Upper lobe of left lung (tissue), 6 donors: ENCODE measurements around the gene SPOPL. TPM values are rescaled to one million over a fixed set of nuclear protein-coding genes. Genes with fewer than 3 reads are reported as not detected.

Source experiments
- ATAC-seq, 2 donors: fragments of 200-7000 bp; cut with Tn5 transposase; one replicate each; pipeline ENCODE4 v1.9.1; 2022; ENCODE audit warnings: mild to moderate bottlenecking in 2 of 2, moderate library complexity in 2 of 2; ENCODE audit not compliant: low FRiP score in 2 of 2
- DNase-seq, 2 donors: peaks; one replicate each; pipeline ENCODE4 v3.0.0-alpha.2; 2019 to 2020
- H3K27ac ChIP-seq, 4 donors: fragments of 200-600 bp; sonication (generic); one replicate each; pipeline ENCODE4 v1.5.1; 2016 to 2019
- H3K27me3 ChIP-seq, 4 donors: fragments of 200-600 bp; sonication (generic); one replicate each; pipeline ENCODE4 v1.5.1; 2017 to 2019
- H3K36me3 ChIP-seq, 4 donors: fragments of 200-600 bp; sonication (generic); one replicate each; pipeline ENCODE4 v1.5.1; 2016 to 2019
- H3K4me1 ChIP-seq, 4 donors: fragments of 200-600 bp; sonication (generic); one replicate each; pipeline ENCODE4 v1.5.1; 2018 to 2019
- H3K4me3 ChIP-seq, 4 donors: fragments of 200-600 bp; sonication (generic); one replicate each; pipeline ENCODE4 v1.5.1; 2017 to 2019; ENCODE audit warnings: mild to moderate bottlenecking in 2 of 4, moderate library complexity in 1 of 4
- H3K9me3 ChIP-seq, 4 donors: fragments of 200-600 bp; sonication (generic); one replicate each; pipeline ENCODE4 v1.5.1; 2018 to 2019
- EP300 ChIP-seq, 4 donors: sonication (generic); formaldehyde crosslinking; IDR thresholded peaks; one replicate each; pipeline ENCODE4 v1.5.1; 2017; ENCODE audit warnings: antibody characterized with exemption in 4 of 4, control low read depth in 2 of 4
- POLR2A ChIP-seq, 4 donors: fragments of 450-650 bp; IDR thresholded peaks; one replicate each; pipeline ENCODE4 v1.5.1; 2016 to 2017; ENCODE audit warnings: antibody characterized with exemption in 4 of 4, mild to moderate bottlenecking in 2 of 4
- POLR2AphosphoS5 ChIP-seq, 2 donors: sonication (generic); formaldehyde crosslinking; IDR thresholded peaks; one replicate each; pipeline ENCODE4 v1.5.1; 2017; ENCODE audit warnings: antibody characterized with exemption in 2 of 2
- WGBS, 2 donors: methylation state at CpG; one replicate each; pipeline ENCODE4 v1.1.5; 2017 to 2018; 5-methylcytosine and 5-hydroxymethylcytosine counted together
- total RNA-seq, 6 donors: library from RNA; depleted of rRNA in 4 of 6; stranded (reverse); fragments of >200 nt in 4 of 6; gene quantifications; one replicate each; pipeline versions ENCODE4 v1.1.0 to v1.2.1, GENCODE V29; 2016 to 2021
- TF ChIP-seq, protein P1 (sequence below), 6 experiments: fragments of 450-650 bp in 4 of 6; fragments of 200-600 bp in 2 of 6; sonication (generic) in 2 of 6; IDR thresholded peaks; one replicate each; pipeline ENCODE4 v1.5.1; 2016 to 2019; ENCODE audit warnings: antibody characterized with exemption in 6 of 6
- donor health status: DM: no; HTN: no; CAD: no; lungs with moderate emphysema.
- donor health status: DM: no; HTN: yes; CAD: no; lungs with severe emphysema.

Gene SPOPL
- total RNA-seq, 6 donors from 2014 or later: 4.2 to 40.0 (median 24.2) TPM

DNA sequence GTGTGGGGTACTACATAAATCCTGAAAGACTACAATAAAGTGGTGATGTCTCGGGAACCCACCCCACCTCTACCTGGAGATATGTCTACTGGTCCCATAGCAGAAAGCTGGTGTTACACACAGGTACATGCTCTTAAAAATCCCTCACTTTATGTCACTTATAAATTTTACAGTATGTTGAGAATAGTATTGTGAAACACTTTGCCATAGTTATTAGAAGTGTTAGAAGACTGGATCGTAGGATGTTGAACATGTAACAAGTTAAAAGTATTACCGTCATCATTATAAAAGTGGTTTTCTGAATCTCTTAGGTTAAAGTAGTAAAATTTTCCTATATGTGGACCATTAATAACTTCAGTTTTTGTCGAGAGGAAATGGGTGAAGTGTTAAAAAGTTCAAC, 48.6 kb downstream of the SPOPL start:
- H3K27ac ChIP-seq: no peak overlapping the region
- H3K4me1 ChIP-seq: peaks cover 0 to 3% (median 0%) of the 10 kb centered on the region in 4 donors
- TF ChIP-seq, protein P1, sequence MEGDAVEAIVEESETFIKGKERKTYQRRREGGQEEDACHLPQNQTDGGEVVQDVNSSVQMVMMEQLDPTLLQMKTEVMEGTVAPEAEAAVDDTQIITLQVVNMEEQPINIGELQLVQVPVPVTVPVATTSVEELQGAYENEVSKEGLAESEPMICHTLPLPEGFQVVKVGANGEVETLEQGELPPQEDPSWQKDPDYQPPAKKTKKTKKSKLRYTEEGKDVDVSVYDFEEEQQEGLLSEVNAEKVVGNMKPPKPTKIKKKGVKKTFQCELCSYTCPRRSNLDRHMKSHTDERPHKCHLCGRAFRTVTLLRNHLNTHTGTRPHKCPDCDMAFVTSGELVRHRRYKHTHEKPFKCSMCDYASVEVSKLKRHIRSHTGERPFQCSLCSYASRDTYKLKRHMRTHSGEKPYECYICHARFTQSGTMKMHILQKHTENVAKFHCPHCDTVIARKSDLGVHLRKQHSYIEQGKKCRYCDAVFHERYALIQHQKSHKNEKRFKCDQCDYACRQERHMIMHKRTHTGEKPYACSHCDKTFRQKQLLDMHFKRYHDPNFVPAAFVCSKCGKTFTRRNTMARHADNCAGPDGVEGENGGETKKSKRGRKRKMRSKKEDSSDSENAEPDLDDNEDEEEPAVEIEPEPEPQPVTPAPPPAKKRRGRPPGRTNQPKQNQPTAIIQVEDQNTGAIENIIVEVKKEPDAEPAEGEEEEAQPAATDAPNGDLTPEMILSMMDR (IDR thresholded peaks at IDR 0.05): no peak
- no peaks in the 10 kb centered on the region for H3K27me3 ChIP-seq
- no peaks in the 10 kb centered on the region for H3K9me3 ChIP-seq
- peaks cover 0 to 30% (median 1%) of the 10 kb centered on the region in 4 donors for H3K36me3 ChIP-seq
- no peak overlapping the region for H3K4me3 ChIP-seq
- no peak for DNase-seq
- ATAC-seq: no peak
- WGBS, 2 donors: 91 to 93% methylated on average over 4 of the region's 4 CpGs

DNA sequence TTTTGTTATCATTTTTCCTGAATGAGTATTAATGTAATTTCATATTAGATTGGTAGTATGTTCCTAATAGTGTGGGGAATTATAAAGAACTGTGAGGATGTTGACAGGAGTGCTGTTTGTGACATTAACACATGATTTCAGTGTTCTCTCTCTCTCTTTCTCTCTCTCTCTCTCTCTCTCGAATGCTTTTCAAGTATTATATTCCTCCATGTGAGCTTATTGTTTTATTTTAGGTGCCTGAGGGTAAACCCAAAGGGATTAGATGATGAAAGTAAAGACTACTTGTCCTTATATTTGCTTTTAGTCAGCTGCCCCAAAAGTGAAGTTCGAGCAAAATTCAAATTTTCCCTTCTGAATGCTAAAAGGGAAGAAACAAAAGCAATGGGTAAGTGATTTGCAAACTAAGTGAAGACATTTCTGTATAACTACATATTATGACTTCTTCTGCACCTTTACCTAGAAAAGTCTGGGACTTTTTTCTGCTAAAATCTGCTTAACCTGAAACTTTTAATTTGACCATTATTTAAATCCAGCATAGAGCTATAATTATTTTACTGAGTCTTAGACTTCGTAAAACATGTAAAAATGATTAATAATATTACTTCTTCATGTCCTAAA, 49.2 kb downstream of the SPOPL start:
- TF ChIP-seq, protein P1 (IDR thresholded peaks at IDR 0.05): no peak
- TF ChIP-seq POLR2AphosphoS5 (IDR thresholded peaks at IDR 0.05) (no peak), EP300 (IDR thresholded peaks at IDR 0.05) (no peak), POLR2A (IDR thresholded peaks at IDR 0.05) (no peak)

DNA sequence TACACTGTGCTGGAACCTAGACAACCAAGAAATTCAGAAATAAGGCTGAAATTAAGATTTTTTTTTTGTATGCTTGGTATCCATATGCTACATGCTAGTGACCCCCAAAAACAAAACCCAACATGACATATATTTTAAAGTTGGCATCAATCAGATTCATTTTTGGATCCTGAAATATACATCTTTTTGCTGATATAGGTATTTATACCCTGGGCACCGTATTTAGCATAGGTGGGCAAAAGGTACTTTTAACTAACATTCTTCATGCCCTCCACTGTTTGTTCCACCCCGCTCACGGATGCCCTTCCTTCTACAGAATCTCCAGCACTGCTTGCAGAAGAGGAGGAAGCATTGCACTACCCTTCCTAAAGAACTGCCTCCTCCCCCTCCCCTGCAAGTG, 52.6 kb downstream of the SPOPL start:
- WGBS, 2 donors: 91 to 93% methylated on average over 3 of the region's 3 CpGs

More for the DNA sequence above, 49.2 kb downstream of the SPOPL start:
- H3K27ac ChIP-seq: no peak overlapping the region
- no peaks in the 10 kb centered on the region for H3K9me3 ChIP-seq
- H3K4me3 ChIP-seq: no peak overlapping the region
- ATAC-seq: no peak
- H3K27me3 ChIP-seq: no peaks in the 10 kb centered on the region
- H3K36me3 ChIP-seq: peaks cover 0 to 34% (median 1%) of the 10 kb centered on the region in 4 donors
- DNase-seq: no peak
- 82 to 91% methylated on average over 3 of the region's 3 CpGs for WGBS, 2 donors
- H3K4me1 ChIP-seq: peaks cover 0 to 3% (median 0%) of the 10 kb centered on the region in 4 donors

GRCh38 chr2:138559641-138560040, 58.1 kb downstream of the SPOPL start:
- Histone ChIP-seq H3K27me3 (no peaks in the 10 kb centered on the region), H3K36me3 (peaks cover 0 to 44% (median 2%) of the 10 kb centered on the region in 4 donors), H3K4me3 (no peak overlapping the region), H3K27ac (no peak overlapping the region), H3K4me1 (no peaks in the 10 kb centered on the region), H3K9me3 (no peaks in the 10 kb centered on the region)
- DNase-seq (no peak), ATAC-seq (no peak)
- WGBS, 2 donors: 65 to 77% methylated on average over 1 of the region's 1 CpG
- no peak for TF ChIP-seq POLR2A (IDR thresholded peaks at IDR 0.05)
- TF ChIP-seq, protein P1 (IDR thresholded peaks at IDR 0.05): no peak
- no peak for TF ChIP-seq EP300 (IDR thresholded peaks at IDR 0.05)
- no peak for TF ChIP-seq POLR2AphosphoS5 (IDR thresholded peaks at IDR 0.05)

More for the DNA sequence above, 52.6 kb downstream of the SPOPL start:
- Histone ChIP-seq H3K9me3 (no peaks in the 10 kb centered on the region), H3K27ac (no peak overlapping the region), H3K4me1 (no peaks in the 10 kb centered on the region), H3K27me3 (no peaks in the 10 kb centered on the region), H3K4me3 (no peak overlapping the region), H3K36me3 (peaks cover 0 to 34% (median 1%) of the 10 kb centered on the region in 4 donors)
- DNase-seq (no peak), ATAC-seq (no peak)
- TF ChIP-seq POLR2AphosphoS5 (IDR thresholded peaks at IDR 0.05) (no peak), EP300 (IDR thresholded peaks at IDR 0.05) (no peak), POLR2A (IDR thresholded peaks at IDR 0.05) (no peak)
- TF ChIP-seq, protein P1 (IDR thresholded peaks at IDR 0.05): no peak
